Loucy (cell line): Measurements from ENCODE around the gene ANKRD6.

Experiments
- EZH2phosphoT487 ChIP-seq: fragments of 200-600 bp; IDR thresholded peaks from 2 replicates; pipeline ENCODE4 v1.6.1; 2018; ENCODE audit warnings: antibody characterized with exemption, mild to moderate bottlenecking, moderate library complexity, borderline replicate concordance
- TF ChIP-seq, protein P1 (sequence below): fragments of 200-600 bp; sonication (generic); conservative IDR thresholded peaks from 2 replicates; pipeline ENCODE4 v1.5.1; 2014; ENCODE audit warnings: mild to moderate bottlenecking, antibody characterized with exemption, low read length

- TF ChIP-seq, protein P1, sequence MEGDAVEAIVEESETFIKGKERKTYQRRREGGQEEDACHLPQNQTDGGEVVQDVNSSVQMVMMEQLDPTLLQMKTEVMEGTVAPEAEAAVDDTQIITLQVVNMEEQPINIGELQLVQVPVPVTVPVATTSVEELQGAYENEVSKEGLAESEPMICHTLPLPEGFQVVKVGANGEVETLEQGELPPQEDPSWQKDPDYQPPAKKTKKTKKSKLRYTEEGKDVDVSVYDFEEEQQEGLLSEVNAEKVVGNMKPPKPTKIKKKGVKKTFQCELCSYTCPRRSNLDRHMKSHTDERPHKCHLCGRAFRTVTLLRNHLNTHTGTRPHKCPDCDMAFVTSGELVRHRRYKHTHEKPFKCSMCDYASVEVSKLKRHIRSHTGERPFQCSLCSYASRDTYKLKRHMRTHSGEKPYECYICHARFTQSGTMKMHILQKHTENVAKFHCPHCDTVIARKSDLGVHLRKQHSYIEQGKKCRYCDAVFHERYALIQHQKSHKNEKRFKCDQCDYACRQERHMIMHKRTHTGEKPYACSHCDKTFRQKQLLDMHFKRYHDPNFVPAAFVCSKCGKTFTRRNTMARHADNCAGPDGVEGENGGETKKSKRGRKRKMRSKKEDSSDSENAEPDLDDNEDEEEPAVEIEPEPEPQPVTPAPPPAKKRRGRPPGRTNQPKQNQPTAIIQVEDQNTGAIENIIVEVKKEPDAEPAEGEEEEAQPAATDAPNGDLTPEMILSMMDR: no peak
- TF ChIP-seq EZH2phosphoT487: no peak
Observed at GRCh38 chr6:89526563-89526869, 93.6 kb downstream of the ANKRD6 start.
